ENCODE measurements around the gene ZDHHC7. TPM values are rescaled to one million over a fixed set of nuclear protein-coding genes. Genes with fewer than 3 reads are reported as not detected.

ZDHHC7 gene
- total and polyA plus RNA-seq, 9 of the 15 experiments (the other 6 are each of a cell fraction or from before 2014, with no cell fraction given), result 1.7 to 49.7 (median 37.4) TPM

DNA sequence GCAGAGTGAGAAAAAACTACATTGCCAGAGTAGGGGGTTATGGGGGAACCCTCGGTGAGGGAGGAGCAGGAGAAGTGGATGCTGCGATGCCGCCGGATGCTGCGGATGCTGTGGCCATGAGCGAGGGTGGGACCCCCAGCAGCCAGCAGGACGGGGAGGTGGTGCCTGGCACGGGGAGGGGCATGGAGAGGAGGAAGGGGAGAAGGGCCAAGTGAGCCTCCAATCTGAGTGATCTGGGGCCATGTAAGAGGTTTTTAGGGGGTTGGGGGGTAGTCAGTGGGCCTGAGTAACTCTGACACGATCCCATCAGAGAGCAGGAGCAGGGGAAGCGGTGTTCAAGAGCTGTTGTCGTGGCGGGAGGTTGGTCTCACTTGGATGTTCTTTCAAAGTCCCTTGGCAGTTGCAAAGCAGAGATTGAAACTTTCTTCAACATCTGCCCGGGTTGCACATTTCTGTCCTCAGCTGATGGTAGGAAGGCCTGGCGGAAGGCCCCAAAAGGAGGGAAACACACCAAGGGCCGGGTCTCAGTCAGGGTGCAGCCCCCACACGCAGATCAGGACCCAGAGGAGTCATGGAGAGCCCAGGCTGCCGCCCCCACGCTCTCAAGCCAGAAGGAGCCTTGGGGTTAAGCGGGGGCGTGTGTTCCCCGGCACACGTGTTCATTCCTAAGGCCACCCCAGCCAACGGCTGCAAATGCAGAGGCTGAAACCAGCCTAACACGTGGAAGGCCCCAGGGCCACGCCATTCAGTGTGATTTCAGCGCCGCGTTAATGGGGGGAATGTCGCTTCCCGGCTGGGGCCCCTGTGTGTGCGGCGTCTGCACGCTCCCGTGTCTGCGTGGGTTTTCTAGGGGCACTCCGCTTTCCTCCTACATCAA lies 81.7 kb downstream of the ZDHHC7 start (continued):
- TF ChIP-seq, protein P1, sequence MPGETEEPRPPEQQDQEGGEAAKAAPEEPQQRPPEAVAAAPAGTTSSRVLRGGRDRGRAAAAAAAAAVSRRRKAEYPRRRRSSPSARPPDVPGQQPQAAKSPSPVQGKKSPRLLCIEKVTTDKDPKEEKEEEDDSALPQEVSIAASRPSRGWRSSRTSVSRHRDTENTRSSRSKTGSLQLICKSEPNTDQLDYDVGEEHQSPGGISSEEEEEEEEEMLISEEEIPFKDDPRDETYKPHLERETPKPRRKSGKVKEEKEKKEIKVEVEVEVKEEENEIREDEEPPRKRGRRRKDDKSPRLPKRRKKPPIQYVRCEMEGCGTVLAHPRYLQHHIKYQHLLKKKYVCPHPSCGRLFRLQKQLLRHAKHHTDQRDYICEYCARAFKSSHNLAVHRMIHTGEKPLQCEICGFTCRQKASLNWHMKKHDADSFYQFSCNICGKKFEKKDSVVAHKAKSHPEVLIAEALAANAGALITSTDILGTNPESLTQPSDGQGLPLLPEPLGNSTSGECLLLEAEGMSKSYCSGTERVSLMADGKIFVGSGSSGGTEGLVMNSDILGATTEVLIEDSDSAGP (CRISPR knock-in tag; IDR thresholded peaks at IDR 0.05), result no peak
- TF ChIP-seq, protein P2, sequence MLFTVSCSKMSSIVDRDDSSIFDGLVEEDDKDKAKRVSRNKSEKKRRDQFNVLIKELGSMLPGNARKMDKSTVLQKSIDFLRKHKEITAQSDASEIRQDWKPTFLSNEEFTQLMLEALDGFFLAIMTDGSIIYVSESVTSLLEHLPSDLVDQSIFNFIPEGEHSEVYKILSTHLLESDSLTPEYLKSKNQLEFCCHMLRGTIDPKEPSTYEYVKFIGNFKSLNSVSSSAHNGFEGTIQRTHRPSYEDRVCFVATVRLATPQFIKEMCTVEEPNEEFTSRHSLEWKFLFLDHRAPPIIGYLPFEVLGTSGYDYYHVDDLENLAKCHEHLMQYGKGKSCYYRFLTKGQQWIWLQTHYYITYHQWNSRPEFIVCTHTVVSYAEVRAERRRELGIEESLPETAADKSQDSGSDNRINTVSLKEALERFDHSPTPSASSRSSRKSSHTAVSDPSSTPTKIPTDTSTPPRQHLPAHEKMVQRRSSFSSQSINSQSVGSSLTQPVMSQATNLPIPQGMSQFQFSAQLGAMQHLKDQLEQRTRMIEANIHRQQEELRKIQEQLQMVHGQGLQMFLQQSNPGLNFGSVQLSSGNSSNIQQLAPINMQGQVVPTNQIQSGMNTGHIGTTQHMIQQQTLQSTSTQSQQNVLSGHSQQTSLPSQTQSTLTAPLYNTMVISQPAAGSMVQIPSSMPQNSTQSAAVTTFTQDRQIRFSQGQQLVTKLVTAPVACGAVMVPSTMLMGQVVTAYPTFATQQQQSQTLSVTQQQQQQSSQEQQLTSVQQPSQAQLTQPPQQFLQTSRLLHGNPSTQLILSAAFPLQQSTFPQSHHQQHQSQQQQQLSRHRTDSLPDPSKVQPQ (CRISPR knock-in tag; IDR thresholded peaks at IDR 0.05; ENCODE audit: borderline replicate concordance), result no peak
- TF ChIP-seq, protein P3, sequence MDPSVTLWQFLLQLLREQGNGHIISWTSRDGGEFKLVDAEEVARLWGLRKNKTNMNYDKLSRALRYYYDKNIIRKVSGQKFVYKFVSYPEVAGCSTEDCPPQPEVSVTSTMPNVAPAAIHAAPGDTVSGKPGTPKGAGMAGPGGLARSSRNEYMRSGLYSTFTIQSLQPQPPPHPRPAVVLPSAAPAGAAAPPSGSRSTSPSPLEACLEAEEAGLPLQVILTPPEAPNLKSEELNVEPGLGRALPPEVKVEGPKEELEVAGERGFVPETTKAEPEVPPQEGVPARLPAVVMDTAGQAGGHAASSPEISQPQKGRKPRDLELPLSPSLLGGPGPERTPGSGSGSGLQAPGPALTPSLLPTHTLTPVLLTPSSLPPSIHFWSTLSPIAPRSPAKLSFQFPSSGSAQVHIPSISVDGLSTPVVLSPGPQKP (CRISPR knock-in tag; IDR thresholded peaks at IDR 0.05), result no peak
- TF ChIP-seq, protein P4, sequence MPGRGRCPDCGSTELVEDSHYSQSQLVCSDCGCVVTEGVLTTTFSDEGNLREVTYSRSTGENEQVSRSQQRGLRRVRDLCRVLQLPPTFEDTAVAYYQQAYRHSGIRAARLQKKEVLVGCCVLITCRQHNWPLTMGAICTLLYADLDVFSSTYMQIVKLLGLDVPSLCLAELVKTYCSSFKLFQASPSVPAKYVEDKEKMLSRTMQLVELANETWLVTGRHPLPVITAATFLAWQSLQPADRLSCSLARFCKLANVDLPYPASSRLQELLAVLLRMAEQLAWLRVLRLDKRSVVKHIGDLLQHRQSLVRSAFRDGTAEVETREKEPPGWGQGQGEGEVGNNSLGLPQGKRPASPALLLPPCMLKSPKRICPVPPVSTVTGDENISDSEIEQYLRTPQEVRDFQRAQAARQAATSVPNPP (IDR thresholded peaks at IDR 0.05; ENCODE audit: borderline replicate concordance, insufficient read depth, insufficient read length), result no peak
- TF ChIP-seq ZNF583 (CRISPR knock-in tag; IDR thresholded peaks at IDR 0.05), result no peak
- TF ChIP-seq, protein P5, sequence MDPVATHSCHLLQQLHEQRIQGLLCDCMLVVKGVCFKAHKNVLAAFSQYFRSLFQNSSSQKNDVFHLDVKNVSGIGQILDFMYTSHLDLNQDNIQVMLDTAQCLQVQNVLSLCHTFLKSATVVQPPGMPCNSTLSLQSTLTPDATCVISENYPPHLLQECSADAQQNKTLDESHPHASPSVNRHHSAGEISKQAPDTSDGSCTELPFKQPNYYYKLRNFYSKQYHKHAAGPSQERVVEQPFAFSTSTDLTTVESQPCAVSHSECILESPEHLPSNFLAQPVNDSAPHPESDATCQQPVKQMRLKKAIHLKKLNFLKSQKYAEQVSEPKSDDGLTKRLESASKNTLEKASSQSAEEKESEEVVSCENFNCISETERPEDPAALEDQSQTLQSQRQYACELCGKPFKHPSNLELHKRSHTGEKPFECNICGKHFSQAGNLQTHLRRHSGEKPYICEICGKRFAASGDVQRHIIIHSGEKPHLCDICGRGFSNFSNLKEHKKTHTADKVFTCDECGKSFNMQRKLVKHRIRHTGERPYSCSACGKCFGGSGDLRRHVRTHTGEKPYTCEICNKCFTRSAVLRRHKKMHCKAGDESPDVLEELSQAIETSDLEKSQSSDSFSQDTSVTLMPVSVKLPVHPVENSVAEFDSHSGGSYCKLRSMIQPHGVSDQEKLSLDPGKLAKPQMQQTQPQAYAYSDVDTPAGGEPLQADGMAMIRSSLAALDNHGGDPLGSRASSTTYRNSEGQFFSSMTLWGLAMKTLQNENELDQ (CRISPR knock-in tag; IDR thresholded peaks at IDR 0.05; ENCODE audit: borderline replicate concordance), result no peak
- TF ChIP-seq ZNF778 (CRISPR knock-in tag; IDR thresholded peaks at IDR 0.05), result no peak
- TF ChIP-seq, protein P6, sequence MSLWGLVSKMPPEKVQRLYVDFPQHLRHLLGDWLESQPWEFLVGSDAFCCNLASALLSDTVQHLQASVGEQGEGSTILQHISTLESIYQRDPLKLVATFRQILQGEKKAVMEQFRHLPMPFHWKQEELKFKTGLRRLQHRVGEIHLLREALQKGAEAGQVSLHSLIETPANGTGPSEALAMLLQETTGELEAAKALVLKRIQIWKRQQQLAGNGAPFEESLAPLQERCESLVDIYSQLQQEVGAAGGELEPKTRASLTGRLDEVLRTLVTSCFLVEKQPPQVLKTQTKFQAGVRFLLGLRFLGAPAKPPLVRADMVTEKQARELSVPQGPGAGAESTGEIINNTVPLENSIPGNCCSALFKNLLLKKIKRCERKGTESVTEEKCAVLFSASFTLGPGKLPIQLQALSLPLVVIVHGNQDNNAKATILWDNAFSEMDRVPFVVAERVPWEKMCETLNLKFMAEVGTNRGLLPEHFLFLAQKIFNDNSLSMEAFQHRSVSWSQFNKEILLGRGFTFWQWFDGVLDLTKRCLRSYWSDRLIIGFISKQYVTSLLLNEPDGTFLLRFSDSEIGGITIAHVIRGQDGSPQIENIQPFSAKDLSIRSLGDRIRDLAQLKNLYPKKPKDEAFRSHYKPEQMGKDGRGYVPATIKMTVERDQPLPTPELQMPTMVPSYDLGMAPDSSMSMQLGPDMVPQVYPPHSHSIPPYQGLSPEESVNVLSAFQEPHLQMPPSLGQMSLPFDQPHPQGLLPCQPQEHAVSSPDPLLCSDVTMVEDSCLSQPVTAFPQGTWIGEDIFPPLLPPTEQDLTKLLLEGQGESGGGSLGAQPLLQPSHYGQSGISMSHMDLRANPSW (CRISPR knock-in tag; IDR thresholded peaks at IDR 0.05), result no peak
- no peak for TF ChIP-seq PHF20 (IDR thresholded peaks at IDR 0.05; ENCODE audit: partially characterized antibody)
- no peak for TF ChIP-seq HDAC6 (IDR thresholded peaks at IDR 0.05; ENCODE audit: low read depth, low read length)
- no peak for TF ChIP-seq DPF2 (IDR thresholded peaks at IDR 0.05)
- peak in 1 of 2 experiments; percentile 36; a peak in 1 of 3 replicates for TF ChIP-seq CBX3 (IDR thresholded peaks at IDR 0.05; ENCODE audit: borderline replicate concordance in 1 of 2, low read length in 2 of 2)
- no peak for TF ChIP-seq SIX5 (IDR thresholded peaks at IDR 0.05; ENCODE audit: borderline replicate concordance in 1 of 2, insufficient read depth in 1 of 2, low read depth in 1 of 2, low read length in 2 of 2)
- no peak for TF ChIP-seq KAT2B (IDR thresholded peaks at IDR 0.05; ENCODE audit: low read depth, low read length)

All from K562 (cell line).